OCI-LY7 (cell line): Measurements from ENCODE around the gene CORO6.

Experiments
- CTCF ChIP-seq: fragments of 200-600 bp; sonication (generic); conservative IDR thresholded peaks from 2 replicates; pipeline ENCODE4 v1.5.1; 2014; ENCODE audit warnings: mild to moderate bottlenecking, antibody characterized with exemption, low read length, moderate library complexity, mixed read lengths
- EZH2phosphoT487 ChIP-seq: fragments of 200-600 bp; sonication (generic); IDR thresholded peaks from 2 replicates; pipeline ENCODE4 v1.6.1; 2018; ENCODE audit warnings: low read depth, borderline replicate concordance, mild to moderate bottlenecking, mixed run types, antibody characterized with exemption, low read length, moderate library complexity, mixed read lengths

- TF ChIP-seq CTCF (no peak), EZH2phosphoT487 (no peak)
Measured at GRCh38 chr17:29577385-29578211, 45.1 kb downstream of the CORO6 start.
